CD4-positive, alpha-beta T cell treated with Interleukin-6 at 100 ng/mL for 8 hours (primary cell): ENCODE measurements around the gene RPTOR.

Experiments used
- DNase-seq: peaks from one replicate; pipeline ENCODE4 v3.0.0-alpha.2; 2020; ENCODE audit warnings: mixed read lengths, low spot score

RPTOR gene

GRCh38 chr17:80644536-80644935, 99.9 kb downstream of the RPTOR start:
- no peak for DNase-seq

DNA sequence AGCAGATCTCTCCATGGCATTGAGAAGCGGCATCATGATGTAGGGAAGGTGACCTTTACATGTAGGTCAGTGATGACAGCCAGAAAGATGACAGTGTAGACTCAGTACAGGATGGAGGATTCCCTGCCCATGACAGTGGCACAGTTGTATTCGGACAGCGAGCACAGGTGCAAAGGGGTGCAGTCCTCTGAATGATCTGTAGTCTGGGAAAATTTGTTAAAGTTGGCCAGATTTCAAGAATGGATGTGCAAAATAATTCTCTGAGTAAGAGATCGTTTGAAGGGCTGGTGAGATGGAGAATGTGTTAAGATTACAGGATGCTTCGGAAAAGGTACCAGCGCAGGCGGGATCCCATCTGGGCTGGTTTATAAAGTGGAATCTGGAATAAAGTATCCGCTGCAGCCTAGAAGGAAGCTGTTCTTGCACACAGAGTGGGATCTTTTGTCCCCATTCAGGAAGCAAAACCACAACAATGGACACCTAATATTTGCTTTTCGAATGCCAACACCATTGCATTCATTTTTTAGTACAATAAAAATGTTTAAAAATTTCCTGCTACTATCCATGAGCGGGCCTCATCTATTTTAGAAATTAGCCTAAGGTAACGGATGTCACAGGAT, 101.2 kb downstream of the RPTOR start:
- no peak for DNase-seq

DNA sequence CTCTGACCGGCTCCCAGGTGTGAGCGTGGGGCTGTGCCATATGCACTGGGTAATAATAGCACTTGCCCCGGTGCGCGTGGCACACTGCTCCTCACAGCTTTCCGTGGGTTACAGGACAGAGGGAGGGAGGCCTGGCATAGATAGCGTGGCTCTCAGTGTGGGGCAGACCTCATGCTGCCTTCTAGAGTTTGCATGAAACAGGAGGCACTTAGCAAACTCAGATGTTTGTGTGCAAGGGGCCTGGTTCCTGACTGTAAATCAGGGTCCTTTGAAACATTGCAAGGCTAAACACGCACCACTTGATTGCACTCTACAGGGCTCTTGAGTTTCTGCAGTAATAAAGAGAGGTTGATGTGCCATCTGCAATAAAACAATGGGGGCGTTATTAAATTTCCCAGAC, 101.7 kb downstream of the RPTOR start:
- DNase-seq: no peak

GRCh38 chr17:80647746-80648145, 103.1 kb downstream of the RPTOR start:
- DNase-seq: peak; percentile 17

DNA sequence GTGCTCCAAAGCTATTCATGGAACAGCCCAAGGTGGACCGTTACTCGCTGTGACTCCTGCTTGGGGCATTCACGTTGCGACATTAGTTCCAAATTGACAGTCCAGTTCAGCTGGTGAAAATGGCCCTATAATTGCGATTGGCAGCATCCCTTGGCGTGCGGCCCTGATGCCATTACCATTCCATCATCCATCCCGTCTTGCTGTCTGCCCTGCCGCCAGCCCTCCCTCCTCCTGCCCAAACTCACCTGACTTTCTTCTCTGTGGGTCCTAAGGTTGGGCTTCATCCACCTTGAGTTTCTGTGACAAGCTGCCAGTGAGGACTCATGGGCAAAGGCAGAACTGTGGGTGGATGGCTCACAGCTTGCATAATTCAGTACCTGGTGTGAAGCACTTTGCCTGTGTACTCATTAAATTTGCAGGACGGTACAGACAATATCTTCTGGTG, 104.6 kb downstream of the RPTOR start:
- no peak for DNase-seq

- DNase-seq: peak; percentile 72
Observed at GRCh38 chr17:80649672-80650330, 105.2 kb downstream of the RPTOR start.

- no peak for DNase-seq
Observed at GRCh38 chr17:80650331-80650672, 105.7 kb downstream of the RPTOR start.

DNA sequence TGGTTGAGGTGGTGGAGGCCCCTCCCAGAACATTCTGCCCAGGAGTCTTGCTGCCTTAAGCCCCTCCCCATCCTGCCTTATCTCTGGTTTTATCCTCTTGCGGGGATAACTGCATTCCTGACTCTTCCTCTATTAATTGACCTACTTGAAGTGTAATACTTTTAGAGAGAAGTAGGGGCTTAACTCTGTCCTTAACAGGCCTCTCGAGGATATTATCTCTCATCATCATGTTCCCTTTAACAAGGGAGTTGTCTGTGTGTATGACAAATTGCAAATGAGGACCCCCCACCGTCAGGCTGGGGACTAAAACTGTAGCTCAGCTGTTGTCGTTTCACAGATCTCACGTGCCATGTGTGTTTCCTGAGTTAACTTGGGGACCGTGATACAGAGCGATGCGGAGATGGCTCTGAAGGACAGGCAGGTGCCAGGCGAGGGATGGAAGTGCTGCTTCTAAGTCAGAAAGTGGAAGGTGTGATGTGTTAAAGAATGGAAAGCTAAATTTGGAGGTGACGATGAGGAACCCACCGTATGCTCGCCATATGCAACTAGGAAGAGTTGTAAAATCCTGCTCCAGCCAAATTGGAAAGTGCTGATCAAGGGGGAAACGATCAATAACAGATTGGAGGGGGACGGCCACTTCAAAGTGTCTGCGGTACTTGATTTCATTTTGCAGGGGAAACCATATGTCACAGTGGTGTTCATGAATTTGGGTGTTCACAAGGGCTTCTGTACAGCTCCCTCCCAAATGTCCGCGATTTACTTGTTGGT, 106.3 kb downstream of the RPTOR start:
- DNase-seq: no peak

DNA sequence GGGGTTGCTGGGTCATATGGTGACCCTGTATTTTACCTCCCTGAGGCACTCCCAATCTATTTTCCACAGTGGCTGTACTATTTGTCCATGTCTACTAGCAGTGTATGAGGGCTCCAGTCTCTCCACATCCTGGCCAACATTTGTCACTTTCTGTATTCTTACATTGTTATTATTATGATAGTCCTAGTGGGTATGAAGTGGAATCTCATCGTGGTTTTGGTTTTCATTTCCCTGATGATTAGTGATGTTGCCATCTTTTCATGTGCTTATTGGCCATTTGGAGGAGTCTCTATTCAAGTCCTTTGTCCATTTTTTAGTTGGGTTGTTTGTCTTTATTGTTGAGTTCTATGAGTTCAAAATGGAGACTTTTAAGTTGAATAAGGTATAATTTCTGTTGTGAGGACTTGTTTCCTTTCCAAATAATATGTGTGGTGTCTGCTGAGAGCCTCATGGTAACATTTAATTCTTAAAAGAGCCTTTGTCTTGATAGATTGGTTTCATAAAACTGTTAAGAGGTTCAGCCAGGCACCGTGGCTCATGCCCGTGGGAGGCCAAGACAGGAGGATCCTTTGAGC, 108.2 kb downstream of the RPTOR start:
- DNase-seq: no peak

- no peak for DNase-seq
Observed at GRCh38 chr17:80653856-80654255, 109.2 kb downstream of the RPTOR start.

DNA sequence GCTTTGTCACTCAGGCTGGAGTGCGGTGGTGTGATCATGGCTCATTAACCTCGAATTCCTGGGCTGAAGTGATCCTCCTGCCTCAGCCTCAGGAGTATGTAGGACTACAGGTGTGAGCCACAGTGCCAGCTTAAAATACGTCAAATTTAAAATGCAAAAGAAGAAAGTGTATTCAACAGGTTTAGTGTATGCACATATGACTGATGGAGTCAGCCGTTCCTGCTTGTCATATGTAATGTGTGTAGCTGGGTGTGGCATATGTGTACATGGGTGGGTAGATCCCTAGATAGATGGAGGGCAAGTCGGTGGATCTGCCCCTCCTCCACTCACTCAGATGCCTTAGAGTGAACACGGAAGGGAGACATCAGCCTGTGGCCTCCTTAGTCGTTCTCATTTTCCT, 111.0 kb downstream of the RPTOR start:
- no peak for DNase-seq

DNA sequence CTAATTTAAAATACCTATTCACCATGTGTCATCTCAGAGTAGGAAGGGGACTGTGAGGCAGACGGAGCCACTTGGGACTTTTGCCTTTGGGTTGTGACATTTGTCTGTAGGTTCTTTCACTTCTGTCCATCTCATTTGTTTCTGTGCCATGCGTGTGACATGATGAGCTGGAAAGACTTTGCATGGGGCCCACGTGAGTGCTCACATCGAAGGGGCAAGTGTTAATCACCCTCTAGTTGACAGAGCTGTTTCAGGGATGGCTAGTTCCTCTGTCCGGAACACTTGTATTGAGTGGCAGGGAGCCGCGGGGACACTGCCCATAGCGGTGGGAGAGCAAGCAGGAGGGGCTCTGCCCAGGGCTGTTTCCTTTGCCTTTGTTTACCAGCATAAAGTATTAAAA, 112.0 kb downstream of the RPTOR start:
- no peak for DNase-seq

- DNase-seq: no peak
Observed at GRCh38 chr17:80657561-80657960, 112.9 kb downstream of the RPTOR start.

- DNase-seq: no peak
Observed at GRCh38 chr17:80658821-80659220, 114.2 kb downstream of the RPTOR start.

GRCh38 chr17:80659651-80660050, 115.0 kb downstream of the RPTOR start:
- no peak for DNase-seq

- DNase-seq: no peak
Observed at GRCh38 chr17:80660527-80661198, 116.0 kb downstream of the RPTOR start.

DNA sequence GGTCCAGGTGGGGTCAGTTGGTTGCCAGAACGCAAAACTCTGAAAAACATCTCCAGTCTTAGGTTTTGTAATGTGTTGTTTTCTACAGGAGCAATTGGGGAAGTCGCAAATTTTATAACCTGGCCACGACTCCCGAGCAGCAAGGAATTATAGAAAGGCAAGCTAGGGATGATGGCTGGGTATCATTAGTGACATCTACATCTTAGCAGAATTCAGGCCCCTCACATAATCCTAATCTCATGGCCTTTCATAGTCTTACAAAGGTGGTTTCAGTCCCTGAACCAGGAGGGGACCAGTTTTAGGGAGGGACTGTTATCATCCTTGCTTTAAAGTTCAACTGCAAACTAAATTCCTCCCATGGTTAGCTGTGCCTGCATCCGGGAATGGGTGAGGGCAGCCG, 117.9 kb downstream of the RPTOR start:
- DNase-seq: no peak

- peak; percentile 54 for DNase-seq
Observed at GRCh38 chr17:80663781-80664206, 119.2 kb downstream of the RPTOR start.

DNA sequence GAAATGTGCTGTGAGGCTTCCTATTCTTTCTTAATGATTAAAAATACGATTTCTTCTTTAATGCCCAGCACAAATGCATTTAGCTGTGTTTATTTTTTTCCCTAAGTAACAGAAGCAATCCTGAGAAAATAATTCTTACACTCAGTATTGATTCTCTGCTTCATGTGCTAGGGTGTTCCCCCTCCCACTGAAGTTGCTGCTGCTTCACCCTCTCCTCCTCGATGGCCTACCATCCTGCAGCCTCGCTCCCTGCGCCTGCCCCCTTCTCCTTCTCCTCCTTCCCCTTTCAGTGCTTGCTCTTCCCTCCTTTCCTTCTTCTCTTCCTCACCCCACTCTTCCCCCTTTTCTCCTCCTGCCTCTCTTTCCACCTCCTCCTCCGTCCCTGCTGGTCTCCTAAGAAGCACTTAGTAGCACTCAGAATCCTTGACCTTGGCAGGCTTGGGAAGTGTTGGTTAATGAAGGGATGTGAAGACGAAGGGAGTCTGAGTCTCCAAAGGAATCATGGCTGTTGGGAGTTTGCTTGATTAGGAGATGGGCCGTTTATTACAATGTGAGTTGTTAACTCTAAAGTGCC, 119.7 kb downstream of the RPTOR start:
- no peak for DNase-seq

DNA sequence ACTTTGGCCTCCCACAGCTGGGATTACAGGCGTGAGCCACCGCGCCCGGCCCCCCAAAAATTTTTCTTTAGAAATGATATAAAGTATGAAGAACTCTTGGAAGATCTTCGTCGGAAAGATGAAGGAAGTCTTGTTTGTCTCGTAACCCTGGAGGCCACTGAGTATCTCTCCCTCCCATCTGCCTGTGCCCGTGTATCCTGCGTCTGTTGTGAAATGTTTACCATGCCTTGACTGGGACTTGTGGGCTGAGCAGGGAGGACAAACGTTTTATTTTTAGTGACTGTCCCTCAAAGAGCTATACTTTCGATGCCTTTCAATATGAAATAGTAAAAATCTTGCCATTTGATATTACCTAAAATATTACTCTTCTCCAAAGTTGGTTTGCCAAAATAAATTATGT, 121.2 kb downstream of the RPTOR start:
- no peak for DNase-seq

DNA sequence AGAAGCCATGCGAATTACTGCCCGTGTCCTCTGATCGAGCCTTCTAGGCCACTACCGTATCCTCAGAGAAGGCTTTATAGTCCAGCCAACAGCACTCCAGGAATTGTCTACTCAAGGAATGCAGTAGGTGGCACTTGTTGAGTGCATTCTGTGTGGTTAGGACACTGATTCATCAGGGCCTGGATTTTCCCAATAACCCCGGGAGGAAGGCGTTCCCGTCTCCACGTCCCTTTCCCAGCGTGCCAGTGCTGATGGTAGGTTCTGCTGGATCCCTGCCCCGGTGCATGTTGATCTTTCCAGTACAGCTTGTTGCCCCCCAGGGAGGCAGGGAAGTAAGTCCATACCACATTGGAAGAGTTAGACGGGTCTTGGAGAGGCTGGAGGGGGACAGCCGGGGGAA, 122.2 kb downstream of the RPTOR start:
- DNase-seq: no peak
